Prostate gland (tissue), 2 donors: ENCODE results near the gene NOVA2. TPM values are rescaled to one million over a fixed set of nuclear protein-coding genes. Genes with fewer than 3 reads are reported as not detected.
A peak's percentile ranks its signal among the peaks of the same experiment; 100 is the strongest.

ENCODE experiments used
- DNase-seq: peaks from one replicate; pipeline ENCODE4 v3.0.0-alpha.2; 2019; ENCODE audit warnings: low spot score
- H3K27ac ChIP-seq, 2 donors: fragments of 200-600 bp; sonication (generic); 2 replicates each; pipeline ENCODE4 v1.5.1; 2017 to 2019
- H3K27me3 ChIP-seq: fragments of 200-600 bp; sonication (generic); replicated peaks from 2 replicates; pipeline ENCODE4 v1.5.1; 2019; ENCODE audit not compliant: insufficient read depth
- H3K36me3 ChIP-seq, 2 donors: fragments of 200-600 bp; sonication (generic); 1 replicate in 1 of 2; 2 replicates in 1 of 2; pipeline versions ENCODE4 v1.5.1 to v1.8.1; 2017 to 2019
- H3K4me1 ChIP-seq: fragments of 200-600 bp; sonication (generic); replicated peaks from 2 replicates; pipeline ENCODE4 v1.5.1; 2019
- H3K4me3 ChIP-seq, 2 donors: fragments of 200-600 bp; sonication (generic); 2 replicates each; pipeline ENCODE4 v1.5.1; 2017 to 2019
- H3K9me3 ChIP-seq: fragments of 200-600 bp; sonication (generic); 2 replicates; pipeline ENCODE4 v1.5.1; 2017
- POLR2A ChIP-seq: fragments of 450-650 bp; IDR thresholded peaks from one replicate; pipeline ENCODE4 v1.6.1; 2016; ENCODE audit warnings: antibody characterized with exemption, mild to moderate bottlenecking
- POLR2AphosphoS5 ChIP-seq: sonication (generic); formaldehyde crosslinking; IDR thresholded peaks from one replicate; pipeline ENCODE4 v1.6.1; 2017; ENCODE audit warnings: antibody characterized with exemption
- WGBS: methylation state at CpG from one replicate; pipeline ENCODE4 v1.1.5; 2018; 5-methylcytosine and 5-hydroxymethylcytosine counted together
- intact Hi-C: fragments of 100-400 bp; cut with DNase I; formaldehyde crosslinking; loops from one replicate; pipeline ENCODE4 v1.14.2; 2022
- total RNA-seq, 2 donors: library from RNA; depleted of rRNA; stranded (reverse); fragments of >200 nt; gene quantifications; one replicate each; pipeline ENCODE4 v1.1.0, GENCODE V29; 2016
- TF ChIP-seq, protein P1 (sequence below), 4 experiments: fragments of 200-600 bp in 2 of 4; fragments of 450-650 bp in 2 of 4; sonication (generic) in 2 of 4; IDR thresholded peaks; 1 replicate in 3 of 4; 2 replicates in 1 of 4; pipeline ENCODE4 v1.5.1; 2016 to 2019; ENCODE audit warnings: antibody characterized with exemption in 4 of 4, mild to moderate bottlenecking in 2 of 4, moderate library complexity in 2 of 4

NOVA2 gene
- total RNA-seq, 2 donors from 2014 or later: 0.87 to 3.1 TPM

DNA sequence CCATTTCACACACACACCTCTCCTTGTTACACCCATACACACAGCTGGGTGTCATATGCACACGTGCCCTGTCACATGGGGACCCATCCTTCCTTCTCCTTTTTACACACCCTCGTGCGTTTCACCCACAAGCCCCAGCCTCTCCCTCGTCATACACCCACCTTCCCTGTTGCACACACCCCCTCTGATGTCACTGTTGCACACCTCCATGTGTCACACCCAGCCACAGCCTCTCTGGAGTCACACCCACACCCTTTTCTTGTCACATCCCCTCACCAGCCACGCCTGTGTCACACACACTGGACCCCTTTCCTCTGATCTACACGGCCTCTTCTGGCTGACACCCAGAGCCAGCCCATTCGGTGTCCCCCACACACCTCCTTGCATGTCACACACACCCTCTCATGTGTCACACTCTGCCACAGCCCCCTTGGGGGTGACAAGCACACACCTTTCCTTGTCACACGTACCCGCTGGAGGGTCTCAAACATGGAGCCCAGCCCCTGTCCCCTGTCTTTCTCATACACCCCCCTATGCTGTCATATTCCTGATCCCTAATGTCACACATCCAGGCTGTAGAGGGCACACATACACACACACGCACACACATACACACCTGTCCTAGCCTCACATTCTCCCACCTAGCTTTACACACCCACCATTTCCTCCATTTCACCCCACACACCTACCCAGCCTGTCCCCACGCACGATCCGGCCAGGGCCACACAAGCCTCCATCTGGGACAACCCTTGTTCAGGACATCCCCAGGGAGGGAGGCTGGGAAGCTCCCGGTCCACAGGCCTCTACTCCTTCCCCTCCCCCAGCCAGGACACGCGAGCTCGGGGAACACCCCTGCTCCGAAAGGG is 1.4 kb downstream of the NOVA2 start:
- Histone ChIP-seq H3K27me3 (peaks cover 15% of the 10 kb centered on the region), H3K9me3 (no peaks in the 10 kb centered on the region), H3K4me1 (no peaks in the 10 kb centered on the region), H3K4me3 (peak overlapping the region in 1 of 2 donors; percentile 11), H3K36me3 (no peaks in the 10 kb centered on the region), H3K27ac (no peak overlapping the region)
- WGBS: 14% methylated on average over 18 of the region's 18 CpGs
- intact Hi-C loops: no loop called here
- no peak for TF ChIP-seq POLR2A
- no peak for TF ChIP-seq POLR2AphosphoS5
- TF ChIP-seq, protein P1, sequence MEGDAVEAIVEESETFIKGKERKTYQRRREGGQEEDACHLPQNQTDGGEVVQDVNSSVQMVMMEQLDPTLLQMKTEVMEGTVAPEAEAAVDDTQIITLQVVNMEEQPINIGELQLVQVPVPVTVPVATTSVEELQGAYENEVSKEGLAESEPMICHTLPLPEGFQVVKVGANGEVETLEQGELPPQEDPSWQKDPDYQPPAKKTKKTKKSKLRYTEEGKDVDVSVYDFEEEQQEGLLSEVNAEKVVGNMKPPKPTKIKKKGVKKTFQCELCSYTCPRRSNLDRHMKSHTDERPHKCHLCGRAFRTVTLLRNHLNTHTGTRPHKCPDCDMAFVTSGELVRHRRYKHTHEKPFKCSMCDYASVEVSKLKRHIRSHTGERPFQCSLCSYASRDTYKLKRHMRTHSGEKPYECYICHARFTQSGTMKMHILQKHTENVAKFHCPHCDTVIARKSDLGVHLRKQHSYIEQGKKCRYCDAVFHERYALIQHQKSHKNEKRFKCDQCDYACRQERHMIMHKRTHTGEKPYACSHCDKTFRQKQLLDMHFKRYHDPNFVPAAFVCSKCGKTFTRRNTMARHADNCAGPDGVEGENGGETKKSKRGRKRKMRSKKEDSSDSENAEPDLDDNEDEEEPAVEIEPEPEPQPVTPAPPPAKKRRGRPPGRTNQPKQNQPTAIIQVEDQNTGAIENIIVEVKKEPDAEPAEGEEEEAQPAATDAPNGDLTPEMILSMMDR (IDR thresholded peaks at IDR 0.05): no peak
- DNase-seq: no peak

DNA sequence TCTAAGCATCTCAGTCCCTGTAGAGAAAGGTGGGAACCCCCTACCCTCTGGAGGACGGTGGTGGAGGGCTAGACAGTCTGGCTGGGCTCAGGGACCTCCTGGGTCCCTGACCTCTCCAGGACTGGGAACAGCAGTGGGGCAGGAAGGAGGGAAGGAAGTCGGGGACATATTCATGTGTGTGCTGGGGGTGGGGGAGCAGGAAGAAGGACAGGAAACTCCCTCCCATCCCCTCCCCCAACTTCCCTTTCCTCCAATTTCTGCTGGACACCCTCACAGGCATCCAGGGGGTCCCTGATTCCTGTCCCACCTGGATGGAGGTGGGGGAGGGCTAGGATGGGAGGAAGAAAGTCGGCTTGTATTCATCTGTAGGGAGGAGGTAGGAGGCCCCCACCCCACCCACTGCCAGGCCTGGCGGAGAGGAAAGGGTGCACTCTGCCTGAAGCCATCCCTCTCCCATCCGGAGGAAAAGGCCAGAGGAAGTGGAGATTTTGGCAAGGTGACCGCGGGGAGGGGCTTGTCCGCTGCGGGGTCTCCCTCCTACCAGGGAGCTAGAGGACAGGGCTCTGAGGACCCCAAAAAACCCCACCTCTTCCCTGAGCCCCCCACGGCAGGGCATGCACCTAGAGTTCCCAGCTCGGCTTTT is 2.3 kb downstream of the NOVA2 start:
- no peaks in the 10 kb centered on the region for H3K36me3 ChIP-seq
- H3K27me3 ChIP-seq: peaks cover 15% of the 10 kb centered on the region
- DNase-seq: no peak
- intact Hi-C loops: no loop called here
- no peaks in the 10 kb centered on the region for H3K4me1 ChIP-seq
- H3K27ac ChIP-seq: no peak overlapping the region
- TF ChIP-seq POLR2A: no peak
- TF ChIP-seq, protein P1 (IDR thresholded peaks at IDR 0.05): no peak
- TF ChIP-seq POLR2AphosphoS5: no peak
- 15% methylated on average over 9 of the region's 11 CpGs for WGBS
- no peaks in the 10 kb centered on the region for H3K9me3 ChIP-seq
- no peak overlapping the region for H3K4me3 ChIP-seq

DNA sequence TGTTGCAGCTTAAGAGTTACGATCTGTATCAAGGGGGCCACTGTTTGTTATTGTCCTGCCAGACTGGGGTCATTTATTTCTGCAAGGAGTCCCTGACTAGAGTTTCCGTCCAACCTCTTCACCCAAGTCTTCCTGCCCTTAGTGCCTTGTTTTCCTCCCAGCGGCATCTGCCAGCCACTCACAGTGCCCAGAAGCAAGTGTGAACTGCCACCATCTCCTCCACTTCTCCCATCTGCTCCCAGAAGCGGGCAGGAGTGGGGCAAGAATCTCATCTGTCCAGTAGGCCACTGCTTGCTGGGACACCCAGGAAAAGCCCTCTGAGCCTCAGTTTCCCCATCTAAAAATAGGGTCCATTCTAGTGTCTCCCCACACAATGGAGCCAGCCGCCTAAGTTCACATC is 4.0 kb downstream of the NOVA2 start:
- H3K4me3 ChIP-seq: no peak overlapping the region
- peaks cover 15% of the 10 kb centered on the region for H3K27me3 ChIP-seq
- intact Hi-C loops: no loop called here
- no peaks in the 10 kb centered on the region for H3K36me3 ChIP-seq
- no peaks in the 10 kb centered on the region for H3K4me1 ChIP-seq
- DNase-seq: no peak
- TF ChIP-seq, protein P1 (IDR thresholded peaks at IDR 0.05): no peak
- TF ChIP-seq POLR2AphosphoS5 (no peak), POLR2A (no peak)
- WGBS: 64% methylated on average over 5 of the region's 5 CpGs
- no peaks in the 10 kb centered on the region for H3K9me3 ChIP-seq
- H3K27ac ChIP-seq: no peak overlapping the region

DNA sequence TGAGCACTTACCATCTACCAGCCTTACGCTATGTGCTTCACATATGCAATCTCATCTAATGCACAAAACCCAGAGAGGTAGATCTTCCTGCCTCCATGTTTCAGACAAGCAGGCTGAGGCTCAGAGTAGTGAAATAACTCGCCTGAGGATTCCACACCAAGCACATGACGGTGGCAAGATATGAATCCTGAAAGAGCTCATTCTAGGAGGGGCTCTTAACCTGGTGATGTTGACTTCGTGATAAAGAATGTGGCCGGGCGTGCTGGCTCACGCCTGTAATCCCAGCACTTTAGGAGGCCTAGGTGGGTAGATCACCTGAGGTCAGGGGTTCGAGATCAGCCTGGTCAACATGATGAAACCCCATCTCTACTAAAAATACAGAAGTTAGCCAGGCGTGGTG is 5.0 kb downstream of the NOVA2 start:
- Histone ChIP-seq H3K27ac (no peak overlapping the region), H3K4me1 (no peaks in the 10 kb centered on the region), H3K9me3 (no peaks in the 10 kb centered on the region), H3K36me3 (no peaks in the 10 kb centered on the region), H3K27me3 (peaks cover 13% of the 10 kb centered on the region), H3K4me3 (no peak overlapping the region)
- TF ChIP-seq, protein P1 (IDR thresholded peaks at IDR 0.05): no peak
- TF ChIP-seq POLR2A (no peak), POLR2AphosphoS5 (no peak)
- DNase-seq: no peak
- WGBS: 43% methylated on average over 9 of the region's 9 CpGs
- intact Hi-C loops: no loop called here
